HG03103 (cell line): Measurements from ENCODE around the gene UEVLD.

ENCODE experiments used
- ATAC-seq: cut with Tn5 transposase; IDR thresholded peaks from one replicate; pipeline ENCODE4 v1.9.1; 2021; ENCODE audit warnings: low read depth; ENCODE audit not compliant: unreplicated experiment

Gene UEVLD

DNA sequence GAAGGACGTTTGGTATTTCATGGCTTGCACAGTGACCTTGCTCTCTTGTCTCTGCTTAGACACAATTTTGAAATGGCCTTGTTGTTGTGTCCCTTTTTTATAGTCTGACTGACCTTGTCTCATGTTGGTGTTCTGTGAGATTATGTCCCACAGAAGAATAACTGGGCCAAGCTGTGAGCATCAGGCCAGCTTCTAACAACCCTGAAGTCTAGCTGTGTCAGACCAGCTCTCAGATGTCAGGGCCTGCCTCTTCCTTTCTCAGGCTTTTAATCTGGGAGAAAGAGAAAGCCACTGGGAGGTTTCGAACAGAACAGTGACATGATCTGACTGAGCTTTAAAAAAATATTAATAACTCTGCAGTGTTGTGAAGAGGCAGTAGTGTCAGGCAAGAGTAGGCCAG, 2.0 kb upstream of the UEVLD start:
- ATAC-seq = no peak

- no peak for ATAC-seq
Observed at GRCh38 chr11:18581825-18582224, 6.7 kb downstream of the UEVLD start.

DNA sequence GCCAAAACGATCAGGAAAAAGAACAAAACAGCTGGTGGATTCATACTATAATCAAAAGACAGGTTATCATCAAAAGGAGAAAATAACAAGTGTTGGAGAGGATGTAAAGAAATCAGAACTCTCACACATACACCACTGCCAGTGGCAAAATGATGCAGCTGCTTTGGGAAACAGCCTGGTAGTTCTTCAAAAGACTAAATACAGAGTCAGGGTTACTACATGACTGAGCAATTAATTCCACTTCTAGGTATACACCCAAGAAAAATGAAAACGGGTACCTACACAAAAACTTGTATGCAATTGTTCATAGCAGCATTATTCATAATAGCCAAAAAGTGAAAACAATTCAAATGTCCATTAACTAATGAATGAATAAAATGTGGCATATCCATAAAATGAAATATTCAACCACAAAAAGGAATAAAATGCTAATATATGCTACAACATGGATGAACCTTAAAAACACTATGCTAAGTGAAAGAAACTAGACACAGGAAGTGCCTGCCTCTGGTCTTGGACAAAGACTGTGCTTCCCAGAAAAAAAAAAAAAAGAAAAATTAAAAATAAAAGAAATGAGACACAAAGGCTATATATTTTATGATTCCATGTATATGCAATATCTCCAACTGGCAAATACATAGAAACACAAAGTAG, 8.3 kb downstream of the UEVLD start:
- no peak for ATAC-seq

GRCh38 chr11:18578975-18579598, 9.4 kb downstream of the UEVLD start:
- no peak for ATAC-seq

GRCh38 chr11:18575361-18575760, 13.2 kb downstream of the UEVLD start:
- ATAC-seq = no peak

DNA sequence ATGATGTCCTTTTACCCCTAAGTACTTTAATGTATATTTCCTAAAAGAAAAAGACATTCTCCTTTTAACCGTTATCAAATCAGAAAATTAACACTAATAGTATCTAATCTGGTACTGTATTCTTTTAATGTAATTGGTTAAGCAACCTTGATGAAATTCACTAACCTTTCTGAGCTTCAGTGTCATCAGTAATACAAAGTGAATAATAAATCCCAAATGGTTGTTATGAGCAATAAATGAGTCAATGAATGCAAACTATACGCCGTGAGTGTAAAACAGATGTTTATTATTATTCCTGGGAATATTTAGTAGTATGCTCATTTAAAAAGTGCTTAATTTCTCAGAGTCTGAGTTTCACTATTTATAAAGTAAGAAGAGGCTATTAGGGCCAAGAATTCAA, 21.5 kb downstream of the UEVLD start:
- ATAC-seq = no peak

DNA sequence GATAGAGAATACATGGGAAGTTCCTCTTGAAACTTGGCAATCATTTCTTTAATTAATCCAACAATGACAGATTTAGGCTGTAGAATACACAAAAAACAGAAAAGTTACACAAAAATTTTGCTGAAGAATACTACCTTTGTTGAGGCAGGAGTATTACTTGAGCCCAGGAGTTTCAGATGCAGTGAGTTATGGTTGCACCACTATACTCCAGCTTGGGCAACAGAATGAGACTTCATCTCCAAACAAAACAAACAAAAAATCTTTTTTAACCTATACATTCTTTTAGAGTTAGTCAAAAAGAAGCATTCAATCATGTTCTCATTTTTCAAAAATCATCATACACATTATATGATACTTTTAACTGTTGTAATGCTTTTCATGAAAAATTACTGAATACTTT, 22.1 kb downstream of the UEVLD start:
- no peak for ATAC-seq

GRCh38 chr11:18564149-18564548, 24.4 kb downstream of the UEVLD start:
- ATAC-seq = no peak

DNA sequence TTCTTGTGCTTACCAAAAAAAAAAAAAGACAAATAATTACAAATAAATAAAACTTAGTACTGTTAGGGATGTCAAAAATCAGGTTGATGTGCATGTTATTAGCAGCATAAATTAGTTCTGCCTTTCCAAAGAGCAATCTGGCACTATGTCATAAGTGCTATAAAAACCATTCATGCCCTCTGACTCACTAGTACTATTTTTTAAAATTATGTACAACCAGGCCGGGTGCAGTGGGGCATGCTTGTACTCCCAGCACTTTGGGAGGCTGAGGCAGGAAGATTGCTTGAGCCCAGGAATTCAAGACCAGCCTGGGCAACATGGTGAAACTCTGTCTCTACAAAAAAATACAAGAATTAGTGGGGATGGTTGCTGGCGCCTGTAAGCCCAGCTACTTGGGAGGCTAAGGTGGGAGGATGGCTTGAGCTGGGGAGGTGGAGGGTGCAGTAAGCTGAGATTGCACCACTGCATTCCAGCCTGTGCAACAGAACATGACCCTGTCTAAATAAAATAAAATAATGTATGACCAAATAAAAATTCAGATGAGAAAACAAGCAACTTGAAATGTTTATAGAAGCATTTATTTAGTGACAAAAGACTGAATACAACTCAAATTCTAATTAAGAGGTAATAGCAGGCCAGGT, 25.3 kb downstream of the UEVLD start:
- no peak for ATAC-seq

DNA sequence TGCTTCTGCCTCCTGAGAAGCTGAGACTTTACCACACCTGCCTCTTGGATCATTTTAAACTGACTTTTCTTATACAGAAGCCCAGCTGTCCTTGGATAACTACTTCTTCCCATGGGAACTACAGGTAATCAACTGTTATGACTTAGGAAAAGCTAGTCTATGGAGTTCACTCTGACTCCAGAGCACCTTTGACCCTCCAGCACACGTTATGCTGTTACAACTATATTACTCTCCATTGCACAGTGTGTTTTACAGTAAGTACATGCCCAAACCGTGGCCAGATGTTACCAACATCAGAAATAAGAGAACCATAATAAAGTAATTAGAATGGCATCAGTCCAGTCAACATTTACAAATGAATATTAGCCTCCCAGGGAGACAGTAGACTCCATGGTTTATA, 40.5 kb downstream of the UEVLD start:
- no peak for ATAC-seq

GRCh38 chr11:18540207-18541009, 48.1 kb downstream of the UEVLD start:
- no peak for ATAC-seq

DNA sequence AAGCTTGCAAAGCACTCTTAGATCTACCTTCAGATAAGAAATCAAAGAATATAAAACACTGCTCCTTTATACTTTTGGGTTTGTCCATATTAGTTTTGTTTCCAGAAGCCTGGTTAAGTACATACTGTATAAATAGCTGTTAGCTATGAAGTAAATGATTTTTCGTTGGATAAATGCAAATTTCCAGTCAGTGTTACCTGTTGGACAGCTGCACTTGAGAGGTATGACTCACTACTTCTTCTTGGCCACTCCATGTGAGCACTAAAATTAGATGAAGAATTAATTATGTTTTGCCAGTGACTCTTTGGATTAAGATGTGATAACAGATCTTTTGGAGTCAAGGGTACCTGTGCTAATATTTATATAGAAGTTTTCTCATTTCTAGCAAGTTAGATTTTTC, 52.3 kb downstream of the UEVLD start:
- ATAC-seq = no peak

- no peak for ATAC-seq
Observed at GRCh38 chr11:18534245-18534644, 54.3 kb downstream of the UEVLD start.

DNA sequence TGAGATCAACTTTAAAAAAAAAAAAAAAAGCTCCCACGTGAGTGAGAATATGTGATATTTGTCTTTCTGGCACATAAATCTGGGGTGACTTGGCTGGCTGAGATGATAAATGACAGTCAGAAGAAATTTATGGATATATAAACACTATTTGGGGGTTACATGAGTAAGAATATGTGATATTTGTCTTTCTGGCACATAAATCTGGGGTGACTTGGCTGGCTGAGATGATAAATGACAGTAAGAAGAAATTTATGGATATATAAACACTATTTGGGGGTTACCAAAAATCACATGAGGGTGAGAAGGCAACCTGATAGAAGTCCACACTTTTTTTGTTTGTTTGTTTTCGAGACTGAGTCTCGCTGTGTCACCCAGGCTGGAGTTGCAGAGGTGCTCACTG, 55.2 kb downstream of the UEVLD start:
- ATAC-seq = no peak

GRCh38 chr11:18527512-18527911, 61.0 kb downstream of the UEVLD start:
- no peak for ATAC-seq

DNA sequence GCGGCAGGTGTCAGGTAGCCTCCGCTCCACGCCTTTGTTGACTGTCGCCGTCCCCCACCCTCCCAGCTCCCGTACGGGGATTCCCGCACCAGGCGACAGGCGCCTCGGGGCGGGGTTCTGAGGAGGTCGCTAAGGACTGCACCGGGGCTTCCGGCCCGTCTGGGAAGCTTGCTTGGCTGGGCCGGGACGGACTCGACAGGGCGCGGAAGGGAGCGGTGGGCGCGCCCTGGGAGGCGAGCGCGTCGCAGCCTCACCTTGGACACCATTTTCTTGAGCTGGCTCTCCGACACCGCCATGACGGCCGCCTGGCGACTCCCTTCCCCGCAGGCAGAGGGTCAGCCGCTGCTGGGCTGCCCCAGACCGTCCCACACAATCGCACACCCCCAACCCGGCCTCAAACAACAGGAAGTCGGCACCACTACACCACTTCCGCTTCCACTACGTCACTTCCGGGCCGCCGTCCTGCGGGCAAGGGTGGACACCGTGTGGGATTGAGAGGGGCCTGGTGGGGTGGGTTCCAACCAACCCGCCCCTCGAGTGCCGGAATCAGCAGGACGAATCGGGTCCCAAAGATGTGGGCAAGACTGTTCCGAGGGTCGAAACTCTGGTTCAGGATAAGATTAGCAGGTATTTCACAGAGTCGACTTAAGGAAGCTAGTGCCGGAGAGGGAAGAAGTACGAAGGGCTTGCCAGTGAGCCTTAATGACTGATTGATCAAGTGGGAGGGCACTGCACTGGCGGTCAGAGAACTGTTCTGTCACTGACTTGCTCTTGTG, 61.8 kb downstream of the UEVLD start, which contains the start of gene TSG101:
TSG101 (minus strand) TSS at position 422 of the 776 bp plus-strand sequence; CDS start at position 296, 126 bp downstream.
- peak; percentile 90 for ATAC-seq

DNA sequence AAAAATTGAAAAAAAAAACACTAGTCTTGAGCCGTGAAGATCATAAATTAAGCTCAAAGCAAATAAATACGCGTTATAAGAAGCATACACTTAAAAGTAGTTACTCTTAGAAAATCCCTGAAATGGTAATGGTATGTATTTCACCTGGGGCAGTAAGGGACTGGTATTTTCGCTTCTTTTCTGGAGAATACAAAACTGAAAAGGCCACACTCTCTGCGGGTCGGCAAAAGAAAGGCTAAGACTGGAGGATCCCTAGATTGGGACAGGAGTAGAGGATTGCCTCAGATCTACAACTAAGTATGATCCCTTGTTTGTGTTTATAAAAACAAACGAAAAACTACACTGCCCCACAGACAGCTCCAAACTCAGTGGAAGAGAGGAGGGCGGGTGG, 62.4 kb downstream of the UEVLD start:
- ATAC-seq = no peak

GRCh38 chr11:18524248-18524647, 64.3 kb downstream of the UEVLD start:
- ATAC-seq = no peak

- ATAC-seq = no peak
Observed at GRCh38 chr11:18523084-18523483, 65.5 kb downstream of the UEVLD start.

DNA sequence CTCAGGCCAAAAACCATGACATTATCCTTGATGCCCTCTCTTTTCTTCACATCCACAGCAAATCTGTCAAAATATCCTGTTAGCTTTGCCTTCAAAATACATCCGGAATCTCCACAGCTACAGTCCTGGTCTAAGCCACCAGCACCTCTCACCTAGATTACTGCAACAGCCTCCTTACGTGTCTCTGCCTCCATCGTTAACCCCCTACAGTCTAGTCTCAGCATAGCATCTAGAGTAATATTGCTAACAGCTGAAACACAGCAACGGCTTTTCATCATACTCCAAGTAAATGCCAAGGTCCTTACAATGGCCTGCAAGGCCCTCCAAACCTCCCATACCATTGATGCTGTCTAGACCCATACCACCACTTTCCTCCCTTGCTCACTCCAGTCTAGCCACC, 66.1 kb downstream of the UEVLD start:
- ATAC-seq = no peak
